GM19328 (cell line): ENCODE results near the gene CCDC187.

Source experiments
- ATAC-seq: cut with Tn5 transposase; IDR thresholded peaks from one replicate; pipeline ENCODE4 v1.9.1; 2021; ENCODE audit warnings: mild to moderate bottlenecking, moderate library complexity; ENCODE audit not compliant: unreplicated experiment

CCDC187 gene

GRCh38 chr9:136211441-136212344 lies 92.2 kb downstream of the CCDC187 start:
- no peak for ATAC-seq

GRCh38 chr9:136211006-136211405 lies 92.9 kb downstream of the CCDC187 start:
- ATAC-seq: no peak

- no peak for ATAC-seq
These were observed 93.6 kb downstream of the CCDC187 start for GRCh38 chr9:136210276-136210675.

GRCh38 chr9:136209786-136210185 lies 94.1 kb downstream of the CCDC187 start:
- ATAC-seq: no peak

GRCh38 chr9:136209232-136209631 lies 94.7 kb downstream of the CCDC187 start:
- ATAC-seq: no peak

GRCh38 chr9:136208675-136209074 lies 95.2 kb downstream of the CCDC187 start:
- ATAC-seq: no peak

- ATAC-seq: no peak
These were observed 96.3 kb downstream of the CCDC187 start for GRCh38 chr9:136207616-136208015.

- no peak for ATAC-seq
These were observed 97.2 kb downstream of the CCDC187 start for GRCh38 chr9:136206602-136207275.

- ATAC-seq: no peak
These were observed 98.2 kb downstream of the CCDC187 start for GRCh38 chr9:136205707-136205992.

GRCh38 chr9:136204838-136205706 lies 98.8 kb downstream of the CCDC187 start, which contains the start of gene LHX3:
LHX3 (minus strand) TSS chr9:136205128; CDS start chr9:136205012, 116 bp downstream.
- no peak for ATAC-seq

- no peak for ATAC-seq
These were observed 99.6 kb downstream of the CCDC187 start for GRCh38 chr9:136204145-136204805.

- no peak for ATAC-seq
These were observed 100.3 kb downstream of the CCDC187 start for GRCh38 chr9:136203408-136204144.

- ATAC-seq: no peak
These were observed 101.2 kb downstream of the CCDC187 start for GRCh38 chr9:136202454-136203407.

- ATAC-seq: no peak
These were observed 102.1 kb downstream of the CCDC187 start for GRCh38 chr9:136201609-136202453.

GRCh38 chr9:136201174-136201573 lies 102.7 kb downstream of the CCDC187 start:
- ATAC-seq: no peak

GRCh38 chr9:136200424-136200823 lies 103.5 kb downstream of the CCDC187 start:
- no peak for ATAC-seq
